SJCRH30 (cell line): ENCODE data around the gene CDH22. TPM values are rescaled to one million over a fixed set of nuclear protein-coding genes. Genes with fewer than 3 reads are reported as not detected.

ENCODE experiments used
- DNase-seq, 2 experiments: peaks; one replicate each; pipeline ENCODE4 v3.0.0-alpha.2; 2015 to 2020
- H3K27ac ChIP-seq: fragments of 250-450 bp; sonication (Bioruptor Pico); 2 replicates; pipeline ENCODE4 v1.5.1; 2020; ENCODE audit warnings: mild to moderate bottlenecking, moderate library complexity
- H3K27me3 ChIP-seq: fragments of 250-450 bp; sonication (Bioruptor Pico); 2 replicates; pipeline ENCODE4 v1.5.1; 2020; ENCODE audit warnings: mild to moderate bottlenecking, moderate library complexity
- H3K36me3 ChIP-seq: fragments of 250-450 bp; sonication (Bioruptor Pico); 2 replicates; pipeline ENCODE4 v1.5.1; 2020; ENCODE audit warnings: mild to moderate bottlenecking, moderate library complexity
- H3K4me1 ChIP-seq: fragments of 250-450 bp; sonication (Bioruptor Pico); 2 replicates; pipeline ENCODE4 v1.5.1; 2020; ENCODE audit warnings: mild to moderate bottlenecking, moderate library complexity
- H3K4me3 ChIP-seq: fragments of 250-450 bp; sonication (Bioruptor Pico); 2 replicates; pipeline ENCODE4 v1.5.1; 2020; ENCODE audit warnings: mild to moderate bottlenecking, moderate library complexity
- H3K9me3 ChIP-seq: fragments of 250-450 bp; sonication (Bioruptor Pico); replicated peaks from 2 replicates; pipeline ENCODE4 v1.5.1; 2020; ENCODE audit warnings: mild to moderate bottlenecking, moderate library complexity
- total RNA-seq: library from RNA; depleted of rRNA; stranded (reverse); fragments of >200 nt; shearing (Covaris generic); gene quantifications from 2 replicates; pipeline ENCODE4 v1.2.3, GENCODE V29; 2014

The CDH22 gene
- total RNA-seq, 1 experiment from 2014 or later = 0.06 TPM

GRCh38 chr20:46349742-46350056 is 41.4 kb upstream of the CDH22 start:
- Histone ChIP-seq H3K4me3 (no peak overlapping the region), H3K27me3 (no peaks in the 10 kb centered on the region), H3K27ac (peak overlapping the region; percentile 64), H3K36me3 (no peaks in the 10 kb centered on the region), H3K4me1 (peaks cover 20% of the 10 kb centered on the region), H3K9me3 (no peaks in the 10 kb centered on the region)
- peak in 1 of 2 experiments; percentile 51 for DNase-seq

DNA sequence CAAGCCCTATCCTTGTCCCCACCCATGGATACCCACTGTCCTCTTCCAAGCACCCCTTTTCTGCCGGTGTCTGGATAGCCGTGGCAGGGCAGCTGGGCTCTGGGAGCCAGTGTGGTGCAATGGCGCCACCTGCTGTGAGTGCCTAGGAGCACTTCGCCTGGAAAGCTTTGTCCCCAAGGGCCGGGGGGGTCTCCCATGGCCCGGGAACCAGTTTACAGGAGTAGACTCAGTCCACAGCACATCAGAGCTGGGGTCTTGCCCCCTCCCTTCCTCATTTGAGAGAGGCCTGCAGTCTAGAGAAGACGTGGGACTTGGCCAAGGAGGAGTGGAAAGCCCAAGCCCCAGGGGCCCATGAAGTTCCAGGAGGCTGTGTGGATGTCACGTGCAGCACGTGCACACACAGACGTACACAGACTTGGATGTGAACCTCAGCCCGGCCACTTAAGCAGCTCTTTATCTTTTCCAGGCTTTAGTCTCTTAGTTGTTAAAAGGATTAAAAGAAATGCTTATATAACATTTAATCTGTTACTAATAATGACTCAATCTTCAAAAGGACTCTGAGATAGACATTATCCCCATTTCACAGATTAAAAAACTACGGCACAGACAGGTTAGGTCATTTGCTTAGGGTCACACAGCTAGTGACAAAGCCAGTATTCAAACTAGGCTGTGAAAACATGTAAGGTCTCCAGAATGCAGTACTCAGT is 40.9 kb upstream of the CDH22 start:
- no peaks in the 10 kb centered on the region for H3K36me3 ChIP-seq
- H3K9me3 ChIP-seq = no peaks in the 10 kb centered on the region
- peaks cover 2% of the 10 kb centered on the region for H3K27me3 ChIP-seq
- H3K4me1 ChIP-seq = peaks cover 20% of the 10 kb centered on the region
- no peak overlapping the region for H3K4me3 ChIP-seq
- peak; percentile 76 to 90 for DNase-seq
- H3K27ac ChIP-seq = no peak overlapping the region

DNA sequence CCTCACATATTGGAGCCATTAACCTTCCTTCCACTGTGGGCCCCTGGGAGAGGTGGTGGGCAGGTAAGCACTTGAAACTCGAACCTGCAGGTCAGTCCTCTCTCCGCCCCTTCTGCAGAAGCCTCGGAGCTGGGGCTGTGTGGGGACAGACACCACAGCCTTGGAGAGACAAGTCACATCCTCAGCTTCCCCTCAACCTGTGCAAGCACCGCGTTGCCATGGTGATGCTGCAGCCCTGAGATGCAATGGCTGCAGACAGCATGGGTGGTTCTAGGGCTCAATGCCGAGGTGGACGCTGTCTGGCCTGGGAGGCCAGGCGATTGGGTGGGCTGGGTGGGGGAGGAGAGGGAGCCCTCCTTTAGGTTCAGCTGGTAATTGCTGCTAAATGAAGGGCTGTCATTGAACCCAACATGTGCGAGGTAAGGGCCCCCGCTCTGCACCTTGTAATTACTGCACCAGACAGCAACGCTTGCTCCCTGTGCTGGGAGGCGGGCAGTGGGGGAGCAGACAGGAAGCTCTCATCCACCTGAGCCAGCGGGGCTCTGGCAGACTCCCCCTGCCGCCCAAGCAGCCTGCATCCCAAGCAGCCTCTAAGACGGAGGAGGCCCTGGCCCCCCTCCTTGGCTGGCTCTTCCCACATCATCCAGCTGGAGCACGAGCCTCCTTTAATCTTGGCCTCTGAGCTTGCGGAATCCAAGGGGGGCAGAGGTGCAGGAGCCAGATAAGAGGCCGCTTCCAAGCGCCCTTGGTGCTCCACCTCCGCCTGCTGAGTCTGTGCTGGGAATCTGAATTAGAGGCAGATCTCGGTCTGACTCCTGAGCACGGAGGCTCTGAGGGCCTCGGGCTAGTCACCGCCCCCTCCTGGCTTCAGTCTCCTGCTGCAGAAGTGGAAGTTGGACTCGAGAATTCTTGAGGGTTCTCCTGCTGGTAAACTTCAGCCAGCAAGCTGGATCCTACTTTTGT is 39.8 kb upstream of the CDH22 start:
- Histone ChIP-seq H3K27ac (no peak overlapping the region), H3K9me3 (no peaks in the 10 kb centered on the region), H3K27me3 (peaks cover 13% of the 10 kb centered on the region), H3K4me1 (peaks cover 20% of the 10 kb centered on the region), H3K4me3 (no peak overlapping the region), H3K36me3 (no peaks in the 10 kb centered on the region)
- no peak for DNase-seq

DNA sequence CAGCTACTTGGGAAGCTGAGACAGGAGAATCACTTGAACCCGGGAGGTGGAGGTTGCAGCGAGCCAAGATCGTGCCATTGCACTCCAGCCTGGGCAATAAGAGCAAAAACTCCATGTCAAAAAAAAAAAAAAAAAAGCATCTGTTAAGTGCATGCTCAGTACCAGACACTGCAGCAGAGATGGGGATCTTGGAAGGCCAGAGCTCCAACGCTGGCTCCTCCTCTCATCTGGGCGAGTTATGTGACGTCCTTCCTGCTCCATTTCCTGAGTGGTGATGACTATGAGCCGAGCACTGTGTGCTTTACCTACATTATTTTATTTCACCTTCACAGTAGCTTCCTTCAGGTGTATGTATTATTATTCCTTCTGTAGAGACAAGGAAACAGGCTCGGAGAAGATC is 38.5 kb upstream of the CDH22 start:
- no peaks in the 10 kb centered on the region for H3K9me3 ChIP-seq
- H3K36me3 ChIP-seq = no peaks in the 10 kb centered on the region
- H3K27ac ChIP-seq = no peak overlapping the region
- DNase-seq = no peak
- H3K4me3 ChIP-seq = no peak overlapping the region
- H3K4me1 ChIP-seq = peaks cover 20% of the 10 kb centered on the region
- peaks cover 26% of the 10 kb centered on the region for H3K27me3 ChIP-seq

- Histone ChIP-seq H3K27ac (no peak overlapping the region), H3K36me3 (no peaks in the 10 kb centered on the region), H3K9me3 (no peaks in the 10 kb centered on the region), H3K4me1 (peaks cover 2% of the 10 kb centered on the region), H3K4me3 (no peak overlapping the region), H3K27me3 (peaks cover 44% of the 10 kb centered on the region)
- DNase-seq = no peak
Observed at GRCh38 chr20:46344488-46345162, 36.3 kb upstream of the CDH22 start.

DNA sequence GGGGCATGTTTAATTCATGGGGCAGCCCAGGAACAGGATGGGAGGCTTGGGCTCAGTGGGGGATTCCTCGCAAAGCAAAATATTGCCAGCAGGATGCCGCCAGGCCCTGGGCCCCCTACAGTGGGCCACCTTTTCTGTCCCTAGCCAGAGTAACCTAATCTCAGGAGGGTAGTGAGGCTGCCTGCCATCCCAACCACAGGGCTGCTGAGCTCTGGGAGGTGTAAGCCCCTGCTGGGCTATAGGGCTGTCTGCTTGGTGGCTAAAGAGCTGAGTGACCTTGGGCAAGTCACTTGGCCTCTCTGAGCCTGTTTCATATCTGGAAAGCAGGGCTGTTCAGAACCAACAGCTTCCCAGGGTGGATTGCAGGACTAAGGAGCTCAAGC is 35.7 kb upstream of the CDH22 start:
- Histone ChIP-seq H3K27ac (no peak overlapping the region), H3K4me1 (no peaks in the 10 kb centered on the region), H3K27me3 (peaks cover 51% of the 10 kb centered on the region), H3K36me3 (no peaks in the 10 kb centered on the region), H3K4me3 (no peak overlapping the region), H3K9me3 (no peaks in the 10 kb centered on the region)
- DNase-seq = no peak

- Histone ChIP-seq H3K4me1 (no peaks in the 10 kb centered on the region), H3K9me3 (no peaks in the 10 kb centered on the region), H3K4me3 (no peak overlapping the region), H3K36me3 (no peaks in the 10 kb centered on the region), H3K27ac (no peak overlapping the region), H3K27me3 (peaks cover 55% of the 10 kb centered on the region)
- no peak for DNase-seq
Observed at GRCh38 chr20:46343348-46343974, 35.2 kb upstream of the CDH22 start.

- Histone ChIP-seq H3K27me3 (peaks cover 59% of the 10 kb centered on the region), H3K4me1 (no peaks in the 10 kb centered on the region), H3K36me3 (no peaks in the 10 kb centered on the region), H3K9me3 (no peaks in the 10 kb centered on the region), H3K4me3 (no peak overlapping the region), H3K27ac (no peak overlapping the region)
- no peak for DNase-seq
Observed at GRCh38 chr20:46342451-46343347, 34.4 kb upstream of the CDH22 start.

DNA sequence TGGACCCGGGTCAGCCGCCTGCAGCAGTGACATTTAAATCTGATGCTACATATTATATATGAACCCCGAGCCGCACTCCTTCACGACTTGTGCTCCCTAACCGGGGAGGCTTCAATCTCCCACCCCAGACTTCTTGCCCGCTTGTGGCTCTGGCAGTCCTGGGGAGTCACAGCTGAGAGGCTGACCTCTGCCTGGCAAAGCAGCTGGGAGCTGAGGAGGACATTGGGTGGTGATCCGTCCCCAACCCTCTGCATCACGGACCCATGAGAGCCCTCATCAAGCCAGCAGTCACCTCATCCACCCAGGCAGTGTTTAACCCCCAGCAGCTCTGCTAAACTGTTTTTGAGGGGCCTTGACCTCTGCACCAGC is 33.7 kb upstream of the CDH22 start:
- H3K9me3 ChIP-seq = no peaks in the 10 kb centered on the region
- H3K36me3 ChIP-seq = no peaks in the 10 kb centered on the region
- no peak overlapping the region for H3K27ac ChIP-seq
- no peak for DNase-seq
- no peaks in the 10 kb centered on the region for H3K4me1 ChIP-seq
- H3K27me3 ChIP-seq = peaks cover 64% of the 10 kb centered on the region
- no peak overlapping the region for H3K4me3 ChIP-seq

GRCh38 chr20:46341074-46342009 is 33.0 kb upstream of the CDH22 start:
- Histone ChIP-seq H3K4me3 (no peak overlapping the region), H3K27me3 (peaks cover 69% of the 10 kb centered on the region), H3K36me3 (no peaks in the 10 kb centered on the region), H3K9me3 (no peaks in the 10 kb centered on the region), H3K27ac (no peak overlapping the region), H3K4me1 (no peaks in the 10 kb centered on the region)
- no peak for DNase-seq

- Histone ChIP-seq H3K27me3 (peaks cover 74% of the 10 kb centered on the region), H3K4me3 (no peak overlapping the region), H3K4me1 (no peaks in the 10 kb centered on the region), H3K36me3 (no peaks in the 10 kb centered on the region), H3K9me3 (no peaks in the 10 kb centered on the region), H3K27ac (no peak overlapping the region)
- DNase-seq = no peak
Observed at GRCh38 chr20:46339037-46339436, 30.7 kb upstream of the CDH22 start.

DNA sequence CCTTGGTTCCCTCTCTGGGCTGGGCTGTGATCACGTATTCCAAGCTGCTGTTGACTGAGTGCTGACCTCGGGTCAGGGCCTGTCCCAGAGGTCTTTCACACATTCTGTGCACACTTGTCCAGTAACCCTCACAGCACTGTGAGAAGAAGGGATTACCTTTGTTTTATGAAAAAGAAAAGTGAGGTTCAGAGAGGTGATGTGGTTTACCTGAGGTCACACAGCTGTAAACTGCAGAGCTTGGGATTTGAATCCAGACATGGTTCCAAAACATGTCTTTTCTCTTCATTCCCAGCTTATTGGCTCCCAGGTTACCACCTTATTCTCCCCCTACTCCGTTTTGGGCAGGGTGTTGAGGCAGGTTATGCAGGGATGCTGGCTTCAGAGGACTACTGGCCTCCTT is 28.4 kb upstream of the CDH22 start:
- Histone ChIP-seq H3K27ac (no peak overlapping the region), H3K36me3 (no peaks in the 10 kb centered on the region), H3K4me1 (no peaks in the 10 kb centered on the region), H3K27me3 (peaks cover 74% of the 10 kb centered on the region), H3K9me3 (no peaks in the 10 kb centered on the region), H3K4me3 (no peak overlapping the region)
- no peak for DNase-seq

DNA sequence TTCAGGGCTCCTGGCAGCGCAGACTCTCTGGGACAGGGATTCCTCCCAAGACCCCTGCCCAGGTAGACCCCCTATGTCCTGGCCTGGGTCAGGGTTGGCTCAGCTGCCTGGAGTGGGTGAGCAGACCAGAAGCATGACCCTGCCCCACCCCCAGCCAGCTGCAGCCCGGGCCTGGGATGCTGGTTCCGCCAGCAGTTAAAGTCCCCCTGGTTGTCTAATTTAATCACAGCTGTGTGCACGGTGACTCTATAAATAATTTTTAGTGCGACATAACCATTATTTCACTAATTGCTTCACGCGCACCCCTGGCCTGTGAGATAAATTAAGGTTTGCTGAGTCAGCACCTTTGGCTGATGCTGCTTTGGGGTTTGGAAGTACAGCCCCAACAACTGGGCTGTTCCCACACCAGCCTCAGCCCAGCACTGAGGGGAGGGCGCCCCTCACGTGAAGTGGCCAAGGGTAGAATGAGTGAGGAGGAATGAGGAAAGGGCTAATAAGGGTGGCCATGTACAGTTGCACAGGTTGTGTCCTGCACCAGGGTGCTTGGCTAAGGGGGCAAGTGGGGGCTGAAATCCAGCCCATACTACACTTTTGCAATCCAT is 26.1 kb upstream of the CDH22 start:
- no peak for DNase-seq
- no peaks in the 10 kb centered on the region for H3K36me3 ChIP-seq
- no peaks in the 10 kb centered on the region for H3K9me3 ChIP-seq
- H3K27me3 ChIP-seq = peaks cover 76% of the 10 kb centered on the region
- no peak overlapping the region for H3K27ac ChIP-seq
- H3K4me3 ChIP-seq = no peak overlapping the region
- peaks cover 9% of the 10 kb centered on the region; the same call in 1 of the 2 replicates for H3K4me1 ChIP-seq
